Spleen (tissue), 11 donors: ENCODE data around the gene SSPN. TPM values are rescaled to one million over a fixed set of nuclear protein-coding genes. Genes with fewer than 3 reads are reported as not detected.
A peak's percentile ranks its signal among the peaks of the same experiment; 100 is the strongest.

Experiments
- DNase-seq: peaks from one replicate; pipeline ENCODE4 v3.0.0-alpha.2; 2020
- H3K27ac ChIP-seq, 8 donors: fragments of 200-600 bp; sonication (generic) in 7 of 8; 1 replicate in 4 of 8; 2 replicates in 4 of 8; pipeline versions ENCODE4 v1.5.0 to v1.8.0; 2016 to 2021; ENCODE audit warnings: inconsistent platforms in 4 of 8, mild to moderate bottlenecking in 4 of 8, moderate library complexity in 1 of 8
- H3K27me3 ChIP-seq, 7 donors: fragments of 200-600 bp; sonication (generic) in 6 of 7; replicated peaks in 1 of 7; 1 replicate in 4 of 7; 2 replicates in 3 of 7; pipeline versions ENCODE4 v1.5.0 to v1.8.0; 2016 to 2021; ENCODE audit warnings: inconsistent platforms in 3 of 7, mild to moderate bottlenecking in 1 of 7
- H3K36me3 ChIP-seq, 6 donors: fragments of 200-600 bp; sonication (generic) in 5 of 6; 1 replicate in 4 of 6; 2 replicates in 2 of 6; pipeline versions ENCODE4 v1.5.0 to v1.8.0; 2016 to 2021; ENCODE audit warnings: inconsistent platforms in 2 of 6
- H3K4me1 ChIP-seq, 6 donors: fragments of 200-600 bp; sonication (generic) in 5 of 6; 1 replicate in 3 of 6; 2 replicates in 3 of 6; pipeline versions ENCODE4 v1.5.0 to v1.8.0; 2016 to 2021; ENCODE audit warnings: inconsistent platforms in 3 of 6
- H3K4me3 ChIP-seq, 8 donors: fragments of 200-600 bp; sonication (generic) in 7 of 8; 1 replicate in 4 of 8; 2 replicates in 4 of 8; pipeline versions ENCODE4 v1.5.0 to v1.8.0; 2016 to 2021; ENCODE audit warnings: inconsistent platforms in 4 of 8, mild to moderate bottlenecking in 4 of 8, moderate library complexity in 2 of 8
- H3K9me3 ChIP-seq, 8 donors: fragments of 200-600 bp; sonication (generic) in 7 of 8; 1 replicate in 4 of 8; 2 replicates in 4 of 8; pipeline versions ENCODE4 v1.5.0 to v1.8.0; 2016 to 2021; ENCODE audit warnings: inconsistent platforms in 4 of 8
- POLR2A ChIP-seq, 3 donors: fragments of 450-650 bp; IDR thresholded peaks; one replicate each; pipeline ENCODE4 v1.5.1; 2017; ENCODE audit warnings: antibody characterized with exemption in 3 of 3, mild to moderate bottlenecking in 1 of 3
- POLR2AphosphoS5 ChIP-seq, 3 donors: sonication (generic); formaldehyde crosslinking; IDR thresholded peaks; one replicate each; pipeline ENCODE4 v1.5.1; 2017; ENCODE audit warnings: antibody characterized with exemption in 3 of 3
- WGBS, 5 donors: extraction: QIAGEN DNeasy Blood & Tissue Kit in 3 of 5; methylation state at CpG; one replicate each; pipeline versions ENCODE4 v1.1.5 to v1.1.7; 2013 to 2018; 5-methylcytosine and 5-hydroxymethylcytosine counted together
- intact Hi-C: fragments of 100-400 bp; cut with DNase I; formaldehyde crosslinking; loops from one replicate; pipeline ENCODE4 v1.15.0; 2023; ENCODE audit warnings: low total_unique reads
- polyA plus RNA-seq, 3 donors: library from polyadenylated mRNA; stranded (reverse); fragments of 200-250 nt; gene quantifications; one replicate each; pipeline ENCODE4 v1.2.1, GENCODE V29; 2013
- total RNA-seq, 7 donors: library from RNA; depleted of rRNA in 3 of 7; stranded (reverse); fragments of >200 nt in 3 of 7; fragmentation: NEBNext Ultra II Directional in 4 of 7; extraction: Animal tissue kit (Norgen Biotek cat#: 25700) in 4 of 7; gene quantifications; one replicate each; pipeline versions ENCODE4 v1.1.0 to v1.2.1, GENCODE V29; 2016 to 2021
- TF ChIP-seq, protein P1 (sequence below), 11 experiments: fragments of 200-600 bp in 7 of 11; fragments of 450-650 bp in 4 of 11; sonication (generic) in 4 of 11; IDR thresholded peaks in 8 of 11; conservative IDR thresholded peaks in 3 of 11; 1 replicate in 7 of 11; 2 replicates in 4 of 11; pipeline versions ENCODE4 v1.4.0 to v1.8.0; 2016 to 2021; ENCODE audit warnings: antibody characterized with exemption in 11 of 11, inconsistent platforms in 4 of 11, mild to moderate bottlenecking in 1 of 11
- donor health status: healthy with polysubstance abuse.
- donor health status: DM: no; HTN: no; CAD: no; lungs with moderate emphysema.
- donor health status: DM: no; HTN: no; CAD: no.
- donor health status: Bipolar disorder and iron deficiency.
- donor health status: healthy.
- donor health status: DM: no; HTN: no; CAD: no.
- donor health status: DM: yes; HTN: yes; CAD: no.

SSPN gene
- total and polyA plus RNA-seq, 10 donors: 2.7 to 46.6 (median 10.6) TPM

DNA sequence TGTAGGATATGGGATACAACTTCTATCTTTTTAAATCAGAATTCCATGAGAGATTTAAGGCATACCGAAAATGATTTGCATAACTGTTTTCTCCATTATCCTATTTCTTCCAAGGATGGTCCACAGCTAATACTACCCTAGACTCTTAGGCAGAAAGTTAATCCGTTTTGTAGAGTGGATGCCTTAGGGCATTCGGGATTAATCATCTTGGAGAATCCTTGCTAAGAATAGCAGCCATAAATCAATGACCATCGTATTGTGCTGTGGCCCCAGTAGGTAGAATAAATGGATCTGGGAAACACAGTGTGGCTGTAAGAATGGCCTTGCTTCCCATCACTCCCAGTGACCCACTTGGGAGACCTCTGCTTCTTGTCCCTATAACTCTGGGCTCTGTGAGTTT, 99.6 kb downstream of the SSPN start:
- Histone ChIP-seq H3K9me3 (no peaks in the 10 kb centered on the region), H3K27ac (no peak overlapping the region), H3K4me3 (no peak overlapping the region), H3K36me3 (no peaks in the 10 kb centered on the region), H3K27me3 (no peaks in the 10 kb centered on the region), H3K4me1 (peaks cover 6 to 21% (median 18%) of the 10 kb centered on the region in 6 donors)
- TF ChIP-seq, protein P1, sequence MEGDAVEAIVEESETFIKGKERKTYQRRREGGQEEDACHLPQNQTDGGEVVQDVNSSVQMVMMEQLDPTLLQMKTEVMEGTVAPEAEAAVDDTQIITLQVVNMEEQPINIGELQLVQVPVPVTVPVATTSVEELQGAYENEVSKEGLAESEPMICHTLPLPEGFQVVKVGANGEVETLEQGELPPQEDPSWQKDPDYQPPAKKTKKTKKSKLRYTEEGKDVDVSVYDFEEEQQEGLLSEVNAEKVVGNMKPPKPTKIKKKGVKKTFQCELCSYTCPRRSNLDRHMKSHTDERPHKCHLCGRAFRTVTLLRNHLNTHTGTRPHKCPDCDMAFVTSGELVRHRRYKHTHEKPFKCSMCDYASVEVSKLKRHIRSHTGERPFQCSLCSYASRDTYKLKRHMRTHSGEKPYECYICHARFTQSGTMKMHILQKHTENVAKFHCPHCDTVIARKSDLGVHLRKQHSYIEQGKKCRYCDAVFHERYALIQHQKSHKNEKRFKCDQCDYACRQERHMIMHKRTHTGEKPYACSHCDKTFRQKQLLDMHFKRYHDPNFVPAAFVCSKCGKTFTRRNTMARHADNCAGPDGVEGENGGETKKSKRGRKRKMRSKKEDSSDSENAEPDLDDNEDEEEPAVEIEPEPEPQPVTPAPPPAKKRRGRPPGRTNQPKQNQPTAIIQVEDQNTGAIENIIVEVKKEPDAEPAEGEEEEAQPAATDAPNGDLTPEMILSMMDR (IDR thresholded peaks at IDR 0.05 in 8 of 11, conservative IDR thresholded peaks at IDR 0.05 in 3 of 11): no peak
- no peak for TF ChIP-seq POLR2A (IDR thresholded peaks at IDR 0.05)
- no peak for TF ChIP-seq POLR2AphosphoS5 (IDR thresholded peaks at IDR 0.05)
- intact Hi-C loops: no loop called here
- WGBS, 5 donors: 88 to 92% (median 91%) methylated on average over 4 of the region's 4 CpGs
- no peak for DNase-seq

DNA sequence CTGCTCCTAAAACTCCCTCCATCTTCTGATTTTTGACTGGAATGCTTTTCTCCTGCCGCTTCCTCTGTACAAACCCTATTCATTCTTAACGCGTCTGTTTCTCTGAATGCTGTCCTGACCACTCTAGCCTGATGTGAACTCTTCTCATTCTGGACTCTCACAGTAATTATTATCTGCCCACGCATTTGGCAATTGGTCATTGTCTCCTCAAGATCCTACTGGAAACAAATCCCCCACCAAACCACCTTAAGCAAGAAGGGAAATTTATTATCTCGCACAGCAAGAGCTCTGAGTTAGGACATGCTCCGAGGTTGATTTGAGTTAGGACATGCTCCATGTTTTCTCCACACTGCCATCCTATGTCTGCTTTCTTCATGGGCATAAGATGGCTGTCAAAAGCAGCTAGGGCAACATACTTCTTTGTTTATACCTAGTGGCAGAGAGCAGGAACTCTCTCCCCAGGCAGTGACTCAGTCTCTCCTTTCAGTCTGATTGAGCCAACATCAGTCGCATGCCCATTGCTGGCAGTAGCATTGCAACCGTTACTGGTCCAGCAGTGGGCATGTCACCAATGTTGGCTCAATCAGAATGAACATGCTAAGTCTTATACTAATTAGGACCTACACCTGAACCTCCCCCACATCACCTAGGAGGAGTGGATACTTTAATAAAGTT, 102.2 kb downstream of the SSPN start:
- no peaks in the 10 kb centered on the region for H3K27me3 ChIP-seq
- intact Hi-C loops: no loop called here
- no peak for TF ChIP-seq POLR2AphosphoS5 (IDR thresholded peaks at IDR 0.05)
- TF ChIP-seq, protein P1 (IDR thresholded peaks at IDR 0.05 in 8 of 11, conservative IDR thresholded peaks at IDR 0.05 in 3 of 11): no peak
- H3K9me3 ChIP-seq: no peaks in the 10 kb centered on the region
- H3K4me1 ChIP-seq: peaks cover 6 to 23% (median 18%) of the 10 kb centered on the region in 6 donors
- H3K4me3 ChIP-seq: no peak overlapping the region
- no peaks in the 10 kb centered on the region for H3K36me3 ChIP-seq
- no peak for DNase-seq
- 82 to 88% (median 85%) methylated on average over 8 of the region's 8 CpGs for WGBS, 5 donors
- no peak overlapping the region for H3K27ac ChIP-seq

DNA sequence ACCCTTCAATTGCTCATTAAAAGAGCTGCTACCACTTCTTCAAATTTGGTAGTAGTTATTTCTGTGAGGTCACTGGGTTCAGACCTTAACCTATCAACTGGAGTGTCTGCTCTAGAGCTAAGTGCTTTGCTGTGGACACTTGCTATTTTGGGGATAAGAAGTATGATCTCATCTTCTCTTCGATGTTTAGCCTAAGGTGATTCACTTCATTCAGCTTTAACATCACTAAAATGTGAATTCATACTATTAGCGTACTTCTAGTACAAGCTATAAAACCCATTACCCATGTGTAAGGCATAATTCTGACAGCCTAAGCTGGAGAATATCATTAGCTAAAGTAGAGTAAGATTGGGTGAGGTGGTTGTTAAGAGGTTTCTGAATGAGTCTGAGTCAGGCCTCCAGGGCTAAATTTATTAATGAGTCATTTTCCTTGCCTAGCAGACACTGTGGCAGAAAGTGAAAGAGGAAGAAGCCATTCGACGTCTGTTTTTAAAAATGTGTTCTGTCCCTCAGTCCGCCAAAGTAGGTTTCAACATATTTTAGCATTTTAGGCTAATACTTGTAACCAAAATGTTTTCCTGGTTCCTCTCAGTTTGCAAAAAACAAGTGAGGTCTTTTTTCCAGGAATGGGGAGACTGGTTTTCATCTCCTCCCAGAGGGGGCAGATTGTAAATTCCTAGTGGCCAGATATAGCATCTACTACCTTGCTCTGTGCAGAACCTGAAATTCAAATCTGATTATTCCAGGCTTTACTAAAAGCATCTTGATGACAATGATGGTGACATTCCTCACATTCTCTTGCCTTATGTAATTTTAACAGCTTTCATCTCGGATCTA, 103.6 kb downstream of the SSPN start:
- H3K27me3 ChIP-seq: no peaks in the 10 kb centered on the region
- TF ChIP-seq POLR2A (IDR thresholded peaks at IDR 0.05) (no peak), POLR2AphosphoS5 (IDR thresholded peaks at IDR 0.05) (no peak)
- TF ChIP-seq, protein P1 (IDR thresholded peaks at IDR 0.05 in 8 of 11, conservative IDR thresholded peaks at IDR 0.05 in 3 of 11): peak in 5 of 11 experiments; percentile 19 to 35 (median 25)
- WGBS, 5 donors: 25 to 36% (median 30%) methylated on average over 6 of the region's 6 CpGs
- peak overlapping the region; percentile 32 to 73 (median 56) for H3K27ac ChIP-seq
- no peak for DNase-seq
- no peaks in the 10 kb centered on the region for H3K9me3 ChIP-seq
- peaks cover 6 to 23% (median 18%) of the 10 kb centered on the region in 6 donors for H3K4me1 ChIP-seq
- H3K36me3 ChIP-seq: no peaks in the 10 kb centered on the region
- intact Hi-C loops: no loop called here
- peak overlapping the region in 3 of 8 donors; percentile 1 to 46 (median 3) for H3K4me3 ChIP-seq

DNA sequence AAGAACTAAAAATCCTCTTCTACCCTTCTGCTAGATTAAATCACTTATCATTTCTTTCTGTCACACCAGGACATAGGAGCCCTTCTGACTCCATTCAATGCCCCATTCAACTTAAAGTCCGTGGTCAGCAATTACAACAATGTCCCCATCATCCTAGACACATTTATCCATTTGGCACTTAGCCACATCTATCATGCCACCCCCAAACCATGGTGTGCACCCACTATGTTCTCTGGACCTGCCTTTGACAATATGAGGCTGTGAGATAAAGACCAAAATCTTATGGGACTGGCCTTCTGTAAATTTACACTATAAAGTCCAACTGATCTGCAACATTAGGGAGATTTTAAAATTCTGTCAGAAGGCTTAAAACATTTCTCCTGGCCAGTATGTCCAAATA, 104.4 kb downstream of the SSPN start:
- no peaks in the 10 kb centered on the region for H3K27me3 ChIP-seq
- 83 to 94% (median 90%) methylated on average over 1 of the region's 1 CpG for WGBS, 5 donors
- H3K9me3 ChIP-seq: no peaks in the 10 kb centered on the region
- peak overlapping the region in 4 of 8 donors; percentile 52 to 73 (median 64) for H3K27ac ChIP-seq
- DNase-seq: no peak
- H3K4me3 ChIP-seq: no peak overlapping the region
- TF ChIP-seq POLR2AphosphoS5 (IDR thresholded peaks at IDR 0.05): no peak
- TF ChIP-seq POLR2A (IDR thresholded peaks at IDR 0.05): no peak
- TF ChIP-seq, protein P1 (IDR thresholded peaks at IDR 0.05 in 8 of 11, conservative IDR thresholded peaks at IDR 0.05 in 3 of 11): no peak
- no peaks in the 10 kb centered on the region for H3K36me3 ChIP-seq
- peaks cover 6 to 23% (median 18%) of the 10 kb centered on the region in 6 donors for H3K4me1 ChIP-seq
- intact Hi-C loops: no loop called here
